Measurements from ENCODE around the gene AHCYL2.
A peak's percentile ranks its signal among the peaks of the same experiment; 100 is the strongest.

DNA sequence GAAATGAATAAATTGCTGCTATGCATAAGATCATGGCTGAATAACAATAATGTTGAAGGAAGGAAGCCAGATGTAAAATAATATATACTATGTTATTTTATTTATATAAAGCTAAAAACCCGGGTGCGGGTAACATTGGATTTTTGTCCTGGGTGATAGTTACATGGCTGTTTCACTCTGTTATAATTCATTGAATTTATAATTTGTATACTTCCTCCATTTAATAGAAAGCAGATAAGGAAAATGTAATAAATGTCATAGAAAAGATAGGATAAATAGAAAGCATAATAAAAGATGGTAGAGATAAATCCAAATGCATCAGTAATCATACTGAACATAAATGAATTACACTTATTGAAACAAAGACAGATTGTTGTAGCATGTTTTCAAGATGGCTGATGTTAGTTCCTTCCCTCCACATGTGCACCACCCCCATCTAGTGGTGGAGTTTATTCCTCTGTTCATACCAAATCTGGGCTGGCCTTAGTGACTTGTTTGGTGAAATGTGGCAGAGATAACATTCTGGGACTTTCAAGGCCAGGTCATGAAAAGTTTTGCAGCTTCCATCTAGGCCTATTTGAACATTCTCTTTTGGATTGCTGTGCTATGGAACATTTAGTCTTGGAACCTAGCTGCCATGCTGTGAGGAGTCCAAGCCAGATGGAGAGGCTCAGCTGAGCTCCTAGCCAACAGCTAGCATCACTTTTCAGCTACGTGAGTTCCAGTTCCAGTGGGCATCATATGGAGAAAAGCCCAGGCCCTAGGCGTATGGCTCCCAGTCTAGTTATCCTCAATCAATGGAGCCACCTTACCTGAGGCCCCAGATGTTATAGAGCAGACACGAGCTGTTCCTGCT, 46.9 kb downstream of the AHCYL2 start:
- peak; percentile 66 for TF ChIP-seq CTCF (IDR thresholded peaks at IDR 0.05; ENCODE audit: insufficient read depth, low read length, poor library complexity, severe bottlenecking)
- no peak for TF ChIP-seq EZH2phosphoT487 (conservative IDR thresholded peaks at IDR 0.05; ENCODE audit: low read length)

Measured in SU-DHL-6 (cell line).